ENCODE data around the gene STOML2.

Gene STOML2

DNA sequence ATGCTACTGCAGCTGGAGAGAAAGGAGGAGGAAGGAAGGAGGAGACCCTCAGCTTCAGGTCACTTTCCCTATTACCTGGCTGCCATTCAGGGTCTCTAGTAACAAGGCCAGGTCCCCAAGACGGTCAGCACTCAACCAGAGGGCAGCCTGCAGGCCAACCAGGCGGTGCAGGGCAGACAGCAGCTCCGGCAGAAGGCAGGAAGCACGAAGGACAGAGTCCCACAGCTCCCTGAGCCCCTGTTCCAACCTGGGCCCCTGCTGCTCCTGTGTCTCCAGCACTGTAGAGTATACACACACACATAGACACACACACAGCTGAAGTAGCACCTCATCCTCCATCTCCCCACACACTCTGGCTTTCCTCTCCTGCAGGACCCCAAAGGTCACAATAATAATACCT is 24.9 kb downstream of the STOML2 start:
- TF ChIP-seq, protein P1, sequence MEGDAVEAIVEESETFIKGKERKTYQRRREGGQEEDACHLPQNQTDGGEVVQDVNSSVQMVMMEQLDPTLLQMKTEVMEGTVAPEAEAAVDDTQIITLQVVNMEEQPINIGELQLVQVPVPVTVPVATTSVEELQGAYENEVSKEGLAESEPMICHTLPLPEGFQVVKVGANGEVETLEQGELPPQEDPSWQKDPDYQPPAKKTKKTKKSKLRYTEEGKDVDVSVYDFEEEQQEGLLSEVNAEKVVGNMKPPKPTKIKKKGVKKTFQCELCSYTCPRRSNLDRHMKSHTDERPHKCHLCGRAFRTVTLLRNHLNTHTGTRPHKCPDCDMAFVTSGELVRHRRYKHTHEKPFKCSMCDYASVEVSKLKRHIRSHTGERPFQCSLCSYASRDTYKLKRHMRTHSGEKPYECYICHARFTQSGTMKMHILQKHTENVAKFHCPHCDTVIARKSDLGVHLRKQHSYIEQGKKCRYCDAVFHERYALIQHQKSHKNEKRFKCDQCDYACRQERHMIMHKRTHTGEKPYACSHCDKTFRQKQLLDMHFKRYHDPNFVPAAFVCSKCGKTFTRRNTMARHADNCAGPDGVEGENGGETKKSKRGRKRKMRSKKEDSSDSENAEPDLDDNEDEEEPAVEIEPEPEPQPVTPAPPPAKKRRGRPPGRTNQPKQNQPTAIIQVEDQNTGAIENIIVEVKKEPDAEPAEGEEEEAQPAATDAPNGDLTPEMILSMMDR (conservative IDR thresholded peaks at IDR 0.05; ENCODE audit: low read length) = no peak
- H3K4me3 ChIP-seq (ENCODE audit: low read length) = peak overlapping the region; percentile 8
- no peak for DNase-seq (ENCODE audit: low read depth)

DNA sequence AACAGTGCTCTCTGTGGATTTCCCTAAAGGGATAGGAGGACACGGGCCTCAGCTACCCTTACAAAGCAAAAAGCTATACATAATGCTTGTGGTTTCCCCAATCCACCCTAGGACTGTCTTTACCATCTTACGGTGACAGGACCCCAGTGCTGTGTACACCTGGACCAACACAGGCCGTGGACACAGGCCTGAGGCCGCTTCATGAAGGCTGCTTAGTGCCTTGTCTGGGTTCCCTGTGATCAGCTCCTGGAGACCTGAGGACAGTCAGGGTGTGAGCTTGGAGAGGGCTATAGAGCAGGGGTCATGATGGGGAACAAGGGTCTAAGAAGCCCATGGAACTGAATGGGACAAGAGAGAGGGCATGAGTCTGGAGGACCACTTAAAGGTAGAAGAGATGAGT is 26.1 kb downstream of the STOML2 start:
- H3K4me3 ChIP-seq (ENCODE audit: low read length) = no peak overlapping the region
- TF ChIP-seq, protein P1 (conservative IDR thresholded peaks at IDR 0.05; ENCODE audit: low read length) = no peak
- no peak for DNase-seq (ENCODE audit: low read depth)

DNA sequence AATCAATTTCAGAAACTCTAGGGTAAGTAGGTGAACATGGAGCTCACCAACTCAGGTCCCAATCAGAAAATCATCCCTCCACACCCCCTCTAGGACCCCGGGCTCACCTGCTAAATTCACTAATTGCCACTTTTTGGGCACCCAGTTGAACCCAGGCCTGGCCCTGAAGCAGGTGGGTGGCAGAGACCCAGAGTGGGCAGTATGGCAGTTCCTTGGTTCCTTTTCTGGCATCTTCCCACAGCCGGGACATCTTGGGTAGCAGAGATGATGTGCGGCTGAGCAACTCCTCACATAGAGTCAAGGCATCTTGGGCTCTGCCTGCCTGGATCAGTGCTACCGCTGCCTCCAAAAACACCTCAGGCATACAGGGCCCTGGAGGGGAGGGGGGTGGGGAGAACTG is 27.6 kb downstream of the STOML2 start:
- H3K4me3 ChIP-seq (ENCODE audit: low read length) = no peak overlapping the region
- TF ChIP-seq, protein P1 (conservative IDR thresholded peaks at IDR 0.05; ENCODE audit: low read length) = no peak
- DNase-seq (ENCODE audit: low read depth) = no peak

DNA sequence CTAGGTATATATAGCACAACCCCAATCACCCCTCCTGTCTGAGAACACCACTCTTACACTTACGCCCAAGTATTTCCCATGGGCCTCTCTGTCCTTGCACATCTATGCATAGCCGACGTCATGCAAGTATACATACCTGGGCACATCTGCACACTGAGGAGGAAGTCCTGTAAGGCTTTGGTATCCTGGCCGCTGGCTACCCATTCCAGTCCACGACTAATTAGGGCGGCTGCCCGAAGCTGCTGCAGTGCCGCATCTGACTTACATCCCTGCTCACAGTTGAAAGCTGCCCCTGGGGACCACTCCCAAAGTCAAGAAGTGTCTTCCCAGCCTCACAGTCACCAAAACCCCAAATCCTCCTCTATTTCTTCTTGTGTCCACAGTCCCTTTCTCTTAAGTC is 28.1 kb downstream of the STOML2 start:
- no peak for DNase-seq (ENCODE audit: low read depth)
- no peak overlapping the region for H3K4me3 ChIP-seq (ENCODE audit: low read length)
- TF ChIP-seq, protein P1 (conservative IDR thresholded peaks at IDR 0.05; ENCODE audit: low read length) = no peak

DNA sequence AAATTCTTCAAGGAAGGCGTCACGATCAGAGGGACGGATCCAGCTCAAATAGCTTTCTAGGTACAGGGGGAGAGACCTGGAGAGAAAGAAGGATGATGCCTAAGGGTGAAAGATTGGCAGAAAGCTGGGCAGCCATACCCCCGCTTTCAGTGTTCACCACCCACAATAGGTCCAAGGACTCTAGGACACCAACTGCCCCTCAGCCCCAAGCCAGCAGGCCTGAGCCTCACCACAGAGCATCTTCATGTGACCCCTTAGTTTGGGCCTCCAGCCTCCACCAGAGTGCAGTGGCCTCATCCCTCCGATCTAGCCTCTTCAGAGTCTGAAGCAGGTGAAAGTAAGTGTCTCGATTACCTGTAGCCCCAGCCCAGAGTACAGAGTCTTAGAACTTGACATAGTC is 28.8 kb downstream of the STOML2 start:
- H3K4me3 ChIP-seq (ENCODE audit: low read length) = no peak overlapping the region
- TF ChIP-seq, protein P1 (conservative IDR thresholded peaks at IDR 0.05; ENCODE audit: low read length) = no peak
- DNase-seq (ENCODE audit: low read depth) = no peak

DNA sequence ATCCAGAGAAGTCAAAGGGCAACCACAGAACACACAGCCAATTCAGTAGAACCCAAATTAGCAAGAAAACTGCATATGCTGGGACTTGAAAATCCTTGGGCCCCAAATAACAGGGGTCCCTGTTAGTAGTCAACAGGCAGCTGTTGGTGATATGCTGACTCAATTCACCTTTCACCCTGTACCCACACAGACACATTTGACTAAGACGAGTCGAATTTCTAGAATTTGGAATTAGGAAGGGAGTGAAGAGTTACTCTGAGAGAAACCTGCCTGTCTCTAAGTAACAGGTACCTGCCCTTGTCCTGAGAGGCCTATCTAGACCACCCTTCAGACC is 29.7 kb downstream of the STOML2 start:
- DNase-seq (ENCODE audit: low read depth) = no peak
- TF ChIP-seq, protein P1 (conservative IDR thresholded peaks at IDR 0.05; ENCODE audit: low read length) = no peak

DNA sequence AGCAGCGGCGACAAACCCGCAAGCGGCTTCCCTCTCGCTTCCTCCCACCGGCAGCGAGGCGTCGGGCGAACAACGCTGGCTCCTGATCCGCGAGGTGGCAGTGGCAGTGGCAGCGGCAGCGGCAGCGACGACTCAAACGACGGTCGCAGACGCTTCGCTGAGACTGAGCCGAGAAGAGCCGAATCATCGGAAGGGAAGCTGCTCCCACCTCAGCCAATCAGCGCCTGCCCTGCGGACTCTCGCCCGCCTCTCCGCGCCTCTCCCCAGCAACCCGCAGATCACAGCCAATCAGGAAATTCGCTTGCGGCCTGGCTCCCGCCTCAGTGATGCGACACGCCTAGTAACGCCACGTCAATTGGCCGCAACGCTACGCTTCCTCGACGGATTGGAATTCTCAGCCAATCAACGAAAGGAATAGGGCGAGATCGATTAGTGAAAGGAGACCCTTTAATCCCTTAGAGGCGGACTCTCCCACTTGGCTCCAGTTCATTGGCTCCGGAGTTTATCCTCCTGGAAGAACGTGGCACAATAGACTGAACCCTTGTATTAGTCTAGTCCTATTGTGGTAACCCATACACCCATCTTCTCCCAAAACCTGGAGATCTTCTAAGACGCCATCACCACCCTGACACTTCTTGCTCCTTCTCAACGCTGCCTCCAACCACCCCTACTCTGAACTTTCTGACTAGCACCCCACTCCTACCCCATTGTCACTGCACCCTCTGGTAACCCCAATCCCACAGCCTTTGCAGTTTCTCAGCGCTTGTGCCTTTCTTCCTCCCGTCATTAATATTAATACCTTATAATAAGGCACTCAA is 30.3 kb downstream of the STOML2 start, which contains the start of gene VCP:
TSS of gene VCP (minus strand) at position 165 of the 818 bp plus-strand sequence. CDS start 272 bp downstream, outside the sequence.
- peak within 1 kb of the TSS; percentile 76 for H3K4me3 ChIP-seq (ENCODE audit: low read length)

More for the DNA sequence above, 29.7 kb downstream of the STOML2 start:
- H3K4me3 ChIP-seq (ENCODE audit: low read length) = no peak overlapping the region; the same call in 1 of the 2 replicates

More for the DNA sequence above, 30.3 kb downstream of the STOML2 start, which contains the start of gene VCP:
- TF ChIP-seq, protein P1 (conservative IDR thresholded peaks at IDR 0.05; ENCODE audit: low read length) = no peak
- peak; percentile 99 for DNase-seq (ENCODE audit: low read depth)
